ENCODE results near the gene MRPL1.

MRPL1 gene

GRCh38 chr4:77844363-77844762 is 18.3 kb upstream of the MRPL1 start:
- TF ChIP-seq EZH2 (IDR thresholded peaks at IDR 0.05) (no peak), FOXP2 (optimal IDR thresholded peaks at IDR 0.05; ENCODE audit: control extremely low read depth, extremely low read length, insufficient read depth) (no peak), POLR2AphosphoS5 (IDR thresholded peaks at IDR 0.05; ENCODE audit: borderline replicate concordance, low read depth, low read length) (no peak)

GRCh38 chr4:77845400-77845799 is 17.2 kb upstream of the MRPL1 start:
- H3K9me3 ChIP-seq (ENCODE audit: low read depth, low read length) = no peaks in the 10 kb centered on the region
- no peak for DNase-seq (ENCODE audit: low read depth, low spot score)
- TF ChIP-seq EZH2 (IDR thresholded peaks at IDR 0.05) (no peak), POLR2AphosphoS5 (IDR thresholded peaks at IDR 0.05; ENCODE audit: borderline replicate concordance, low read depth, low read length) (no peak), FOXP2 (optimal IDR thresholded peaks at IDR 0.05; ENCODE audit: control extremely low read depth, extremely low read length, insufficient read depth) (no peak)
- no peak overlapping the region for H3K9ac ChIP-seq (ENCODE audit: insufficient read length)
- no peaks in the 10 kb centered on the region for H3K36me3 ChIP-seq (ENCODE audit: insufficient read depth, low read length)
- no peak overlapping the region for H3K4me3 ChIP-seq
- no peak overlapping the region for H3K27ac ChIP-seq

More at GRCh38 chr4:77844363-77844762, 18.3 kb upstream of the MRPL1 start:
- no peaks in the 10 kb centered on the region for H3K36me3 ChIP-seq (ENCODE audit: insufficient read depth, low read length)
- H3K9me3 ChIP-seq (ENCODE audit: low read depth, low read length) = no peaks in the 10 kb centered on the region
- no peak overlapping the region for H3K4me3 ChIP-seq
- H3K9ac ChIP-seq (ENCODE audit: insufficient read length) = no peak overlapping the region
- DNase-seq (ENCODE audit: low read depth, low spot score) = no peak
- no peak overlapping the region for H3K27ac ChIP-seq

GRCh38 chr4:77845929-77846328 is 16.7 kb upstream of the MRPL1 start:
- Histone ChIP-seq H3K9ac (ENCODE audit: insufficient read length) (no peak overlapping the region), H3K27ac (no peak overlapping the region), H3K4me3 (no peak overlapping the region), H3K36me3 (ENCODE audit: insufficient read depth, low read length) (no peaks in the 10 kb centered on the region), H3K9me3 (ENCODE audit: low read depth, low read length) (no peaks in the 10 kb centered on the region)
- TF ChIP-seq EZH2 (IDR thresholded peaks at IDR 0.05) (no peak), POLR2AphosphoS5 (IDR thresholded peaks at IDR 0.05; ENCODE audit: borderline replicate concordance, low read depth, low read length) (no peak), FOXP2 (optimal IDR thresholded peaks at IDR 0.05; ENCODE audit: control extremely low read depth, extremely low read length, insufficient read depth) (no peak)
- DNase-seq (ENCODE audit: low read depth, low spot score) = no peak

DNA sequence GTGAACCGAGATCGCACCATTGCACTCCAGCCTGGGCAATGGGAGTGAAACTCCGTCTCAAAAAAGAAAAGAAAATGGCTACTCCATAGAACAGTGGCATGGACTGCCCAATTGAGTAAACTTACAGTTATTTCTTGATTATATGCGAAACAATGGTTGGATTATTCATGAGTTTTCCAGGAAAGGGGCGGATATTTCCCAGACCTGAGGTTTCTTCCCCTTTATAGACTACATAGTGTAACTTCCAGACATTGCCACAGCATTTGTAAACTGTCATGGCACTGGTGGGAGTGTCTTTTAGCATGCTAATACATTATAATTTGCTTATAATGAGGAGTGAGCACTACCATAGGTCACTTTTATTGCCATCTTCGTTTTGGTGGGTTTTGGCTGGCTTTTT is 14.1 kb upstream of the MRPL1 start:
- no peak for TF ChIP-seq EZH2 (IDR thresholded peaks at IDR 0.05)
- no peak for TF ChIP-seq FOXP2 (optimal IDR thresholded peaks at IDR 0.05; ENCODE audit: control extremely low read depth, extremely low read length, insufficient read depth)
- no peak for TF ChIP-seq POLR2AphosphoS5 (IDR thresholded peaks at IDR 0.05; ENCODE audit: borderline replicate concordance, low read depth, low read length)
- H3K36me3 ChIP-seq (ENCODE audit: insufficient read depth, low read length) = no peaks in the 10 kb centered on the region
- no peaks in the 10 kb centered on the region for H3K9me3 ChIP-seq (ENCODE audit: low read depth, low read length)
- no peak for DNase-seq (ENCODE audit: low read depth, low spot score)
- H3K27ac ChIP-seq = no peak overlapping the region
- H3K9ac ChIP-seq (ENCODE audit: insufficient read length) = no peak overlapping the region
- no peak overlapping the region for H3K4me3 ChIP-seq

DNA sequence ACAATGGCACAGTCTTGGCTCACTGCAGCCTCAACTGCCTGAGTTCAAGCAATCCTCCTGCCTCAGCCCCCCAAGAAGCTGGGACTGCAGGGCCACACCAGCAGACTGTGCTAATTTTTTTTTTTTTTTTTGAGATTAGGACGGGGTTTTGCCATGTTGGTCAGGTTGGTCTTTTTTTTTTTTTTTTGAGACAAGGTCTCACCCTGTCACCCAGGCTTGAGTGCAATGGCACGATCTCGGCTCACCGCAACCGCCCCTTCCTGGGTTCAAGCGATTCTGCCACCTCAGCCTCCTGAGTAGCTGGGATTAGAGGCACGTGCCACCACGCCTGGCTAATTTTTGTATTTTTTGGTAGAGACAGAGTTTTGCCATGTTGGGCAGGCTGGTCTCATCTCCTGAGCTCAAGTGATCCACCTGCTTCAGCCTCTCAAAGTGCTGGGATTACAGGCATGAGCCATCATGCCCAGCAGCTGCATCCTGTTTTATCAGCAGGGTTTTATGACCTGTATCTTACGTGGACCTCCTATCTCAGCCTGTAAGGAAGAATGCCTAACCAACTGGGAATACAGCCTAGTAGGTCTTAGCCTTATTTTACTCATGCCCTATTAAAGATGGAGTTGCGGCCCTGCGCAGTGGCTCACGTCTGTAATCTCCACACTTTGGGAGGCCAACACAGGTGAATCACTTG is 13.2 kb upstream of the MRPL1 start:
- no peak overlapping the region for H3K9ac ChIP-seq (ENCODE audit: insufficient read length)
- DNase-seq (ENCODE audit: low read depth, low spot score) = no peak
- no peaks in the 10 kb centered on the region for H3K36me3 ChIP-seq (ENCODE audit: insufficient read depth, low read length)
- no peaks in the 10 kb centered on the region for H3K9me3 ChIP-seq (ENCODE audit: low read depth, low read length)
- no peak for TF ChIP-seq FOXP2 (optimal IDR thresholded peaks at IDR 0.05; ENCODE audit: control extremely low read depth, extremely low read length, insufficient read depth)
- no peak for TF ChIP-seq POLR2AphosphoS5 (IDR thresholded peaks at IDR 0.05; ENCODE audit: borderline replicate concordance, low read depth, low read length)
- no peak for TF ChIP-seq EZH2 (IDR thresholded peaks at IDR 0.05)
- no peak overlapping the region for H3K27ac ChIP-seq
- no peak overlapping the region for H3K4me3 ChIP-seq

- H3K9me3 ChIP-seq (ENCODE audit: low read depth, low read length) = no peaks in the 10 kb centered on the region
- DNase-seq (ENCODE audit: low read depth, low spot score) = no peak
Measured at GRCh38 chr4:77852892-77853495, 9.6 kb upstream of the MRPL1 start.

GRCh38 chr4:77854431-77855111 is 8.1 kb upstream of the MRPL1 start:
- Histone ChIP-seq H3K9me3 (ENCODE audit: low read depth, low read length) (no peaks in the 10 kb centered on the region), H3K9ac (ENCODE audit: insufficient read length) (no peak overlapping the region), H3K4me3 (no peak overlapping the region), H3K36me3 (ENCODE audit: insufficient read depth, low read length) (no peaks in the 10 kb centered on the region), H3K27ac (no peak overlapping the region)
- TF ChIP-seq EZH2 (IDR thresholded peaks at IDR 0.05) (no peak), POLR2AphosphoS5 (IDR thresholded peaks at IDR 0.05; ENCODE audit: borderline replicate concordance, low read depth, low read length) (no peak), FOXP2 (optimal IDR thresholded peaks at IDR 0.05; ENCODE audit: control extremely low read depth, extremely low read length, insufficient read depth) (no peak)
- DNase-seq (ENCODE audit: low read depth, low spot score) = no peak

More at GRCh38 chr4:77852892-77853495, 9.6 kb upstream of the MRPL1 start:
- Histone ChIP-seq H3K36me3 (ENCODE audit: insufficient read depth, low read length) (no peaks in the 10 kb centered on the region), H3K4me3 (no peak overlapping the region), H3K27ac (no peak overlapping the region), H3K9ac (ENCODE audit: insufficient read length) (no peak overlapping the region)
- TF ChIP-seq POLR2AphosphoS5 (IDR thresholded peaks at IDR 0.05; ENCODE audit: borderline replicate concordance, low read depth, low read length) (no peak), EZH2 (IDR thresholded peaks at IDR 0.05) (no peak), FOXP2 (optimal IDR thresholded peaks at IDR 0.05; ENCODE audit: control extremely low read depth, extremely low read length, insufficient read depth) (no peak)

DNA sequence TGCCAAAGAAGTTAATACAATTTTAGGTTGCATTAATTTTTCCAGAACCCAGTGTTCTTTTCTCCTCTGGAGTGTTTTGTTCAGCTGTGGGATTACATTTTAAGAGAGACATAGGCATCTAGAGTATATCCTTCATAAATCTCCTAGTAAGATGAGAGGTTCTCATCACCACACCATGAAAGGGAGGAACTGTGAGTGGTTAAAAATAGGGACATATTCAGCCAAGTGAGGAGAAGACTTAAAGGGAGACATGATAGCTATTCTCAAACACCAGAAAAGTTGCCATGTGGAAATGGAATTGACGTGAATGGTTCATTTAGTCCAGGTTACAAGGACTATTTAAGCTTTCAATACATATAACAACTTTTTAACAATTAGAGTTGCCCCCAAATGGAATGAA is 6.5 kb upstream of the MRPL1 start:
- TF ChIP-seq EZH2 (IDR thresholded peaks at IDR 0.05) (no peak), FOXP2 (optimal IDR thresholded peaks at IDR 0.05; ENCODE audit: control extremely low read depth, extremely low read length, insufficient read depth) (no peak)
- no peak for DNase-seq (ENCODE audit: low read depth, low spot score)
- no peak overlapping the region for H3K9ac ChIP-seq (ENCODE audit: insufficient read length)
- H3K4me3 ChIP-seq = no peak overlapping the region
- no peak overlapping the region for H3K27ac ChIP-seq
- H3K9me3 ChIP-seq (ENCODE audit: low read depth, low read length) = no peaks in the 10 kb centered on the region
- no peaks in the 10 kb centered on the region for H3K36me3 ChIP-seq (ENCODE audit: insufficient read depth, low read length)

All from SK-N-MC (cell line).